Right cardiac atrium (tissue), 5 donors: Measurements from ENCODE around the gene PLCB1. TPM values are rescaled to one million over a fixed set of nuclear protein-coding genes. Genes with fewer than 3 reads are reported as not detected.
"Not testable (repeated sequence)": the region's sequence is repeated elsewhere in the genome, so short reads cannot be mapped to it uniquely, and the experiment has no call there.

Experiments used
- ATAC-seq, 2 donors: fragments of 200-7000 bp; cut with Tn5 transposase; one replicate each; pipeline versions ENCODE4 v1.8.0 to v1.9.1; 2020; ENCODE audit warnings: moderate library complexity in 2 of 2, mild to moderate bottlenecking in 1 of 2
- DNase-seq, 3 donors: peaks; one replicate each; pipeline ENCODE4 v3.0.0-alpha.2; 2020
- H3K27ac ChIP-seq: one replicate; pipeline ENCODE4 v1.5.1; 2013; ENCODE audit warnings: mild to moderate bottlenecking, low read length, control low read depth, moderate library complexity
- H3K27me3 ChIP-seq: one replicate; pipeline ENCODE4 v1.6.1; 2013; ENCODE audit not compliant: control insufficient read depth, insufficient read depth
- H3K4me1 ChIP-seq: one replicate; pipeline ENCODE4 v1.6.1; 2013; ENCODE audit warnings: low read length; ENCODE audit not compliant: control insufficient read depth, insufficient read depth
- H3K4me3 ChIP-seq: one replicate; pipeline ENCODE4 v1.5.1; 2013; ENCODE audit warnings: low read length, control low read depth
- H3K9me3 ChIP-seq: one replicate; pipeline ENCODE4 v1.6.1; 2013; ENCODE audit warnings: low read length; ENCODE audit not compliant: control insufficient read depth
- WGBS: extraction: QIAGEN DNeasy Blood & Tissue Kit; methylation state at CpG from one replicate; pipeline ENCODE4 v1.1.7; 2013; 5-methylcytosine and 5-hydroxymethylcytosine counted together
- intact Hi-C, 4 donors: fragments of 100-400 bp; cut with DNase I; formaldehyde crosslinking; loops; one replicate each; pipeline versions ENCODE4 v1.11.0 to v1.14.0; 2022 to 2023
- polyA plus RNA-seq: library from polyadenylated mRNA; stranded (reverse); fragments of 200-250 nt; gene quantifications from one replicate; pipeline ENCODE4 v1.2.3, GENCODE V29; 2013
- total RNA-seq, 4 donors: library from RNA; stranded (reverse); fragmentation: NEBNext Ultra II Directional; extraction: Animal tissue kit (Norgen Biotek cat#: 25700); gene quantifications; one replicate each; pipeline ENCODE4 v1.2.1, GENCODE V29; 2021
- donor health status: healthy with polysubstance abuse.
- donor health status: DM: no; HTN: yes; CAD: no.
- donor health status: DM: no; HTN: no; CAD: no.
- donor health status: DM: no; HTN: yes; CAD: no; lungs with severe emphysema.
- donor health status: DM: yes; HTN: yes; CAD: no.

Gene PLCB1
- total and polyA plus RNA-seq, 5 donors = 7.6 to 20.3 (median 11.6) TPM

DNA sequence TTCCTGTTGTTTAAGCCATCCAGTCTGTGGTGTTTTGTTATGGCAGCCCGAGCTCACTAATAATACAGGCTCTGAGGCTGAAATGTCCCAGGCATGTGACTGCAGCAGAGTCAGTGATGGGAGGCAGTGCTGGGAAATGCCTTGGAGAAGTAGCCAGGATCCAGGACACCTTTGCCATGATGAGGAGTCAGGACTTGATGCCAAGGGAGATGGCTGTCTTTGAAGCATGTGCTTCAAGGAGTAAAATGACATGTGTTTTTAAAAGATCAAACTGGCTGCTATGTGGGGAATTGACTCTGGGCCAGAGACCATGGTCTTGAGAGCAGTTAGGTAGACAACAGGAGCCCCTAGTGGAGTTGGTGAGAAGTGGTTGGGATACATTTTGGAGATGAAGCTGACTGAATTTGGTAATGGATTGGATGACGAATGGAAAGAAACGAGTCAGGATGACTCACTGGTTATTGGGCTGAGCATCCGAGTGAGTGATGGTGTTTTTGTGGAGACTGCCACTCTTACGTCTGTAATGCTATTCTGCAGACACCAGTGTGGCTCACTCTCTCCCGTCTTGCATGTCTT, 322.2 kb downstream of the PLCB1 start:
- intact Hi-C loops = no loop called here
- Histone ChIP-seq H3K27me3 (no peaks in the 10 kb centered on the region), H3K4me1 (peaks cover 6% of the 10 kb centered on the region), H3K4me3 (no peak overlapping the region), H3K27ac (no peak overlapping the region), H3K9me3 (no peaks in the 10 kb centered on the region)
- peak; percentile 22 to 79 for ATAC-seq
- DNase-seq = no peak
- 75% methylated on average over 6 of the region's 6 CpGs for WGBS

DNA sequence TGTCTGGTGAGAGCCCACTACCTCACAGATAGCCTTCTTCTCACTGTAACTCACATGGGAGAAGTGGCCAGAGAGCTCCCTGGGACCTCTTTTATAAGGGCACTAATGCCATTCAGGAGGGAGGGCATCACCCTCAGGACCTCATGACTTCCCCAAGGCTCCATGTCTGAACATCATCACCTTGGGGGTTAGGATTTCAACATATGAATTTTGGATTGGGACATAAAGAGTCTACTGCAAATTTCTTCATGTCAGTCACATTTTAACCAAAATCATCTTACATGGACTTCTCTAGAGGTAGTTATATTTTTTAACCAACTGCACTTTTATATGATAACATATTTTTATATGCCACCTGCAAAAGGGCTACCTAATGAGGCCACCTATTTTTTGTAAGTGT, 324.7 kb downstream of the PLCB1 start:
- no peak for ATAC-seq
- H3K9me3 ChIP-seq = no peaks in the 10 kb centered on the region
- no peaks in the 10 kb centered on the region for H3K27me3 ChIP-seq
- intact Hi-C loops = no loop called here
- no peak overlapping the region for H3K27ac ChIP-seq
- H3K4me3 ChIP-seq = no peak overlapping the region
- DNase-seq = no peak
- H3K4me1 ChIP-seq = peaks cover 6% of the 10 kb centered on the region

DNA sequence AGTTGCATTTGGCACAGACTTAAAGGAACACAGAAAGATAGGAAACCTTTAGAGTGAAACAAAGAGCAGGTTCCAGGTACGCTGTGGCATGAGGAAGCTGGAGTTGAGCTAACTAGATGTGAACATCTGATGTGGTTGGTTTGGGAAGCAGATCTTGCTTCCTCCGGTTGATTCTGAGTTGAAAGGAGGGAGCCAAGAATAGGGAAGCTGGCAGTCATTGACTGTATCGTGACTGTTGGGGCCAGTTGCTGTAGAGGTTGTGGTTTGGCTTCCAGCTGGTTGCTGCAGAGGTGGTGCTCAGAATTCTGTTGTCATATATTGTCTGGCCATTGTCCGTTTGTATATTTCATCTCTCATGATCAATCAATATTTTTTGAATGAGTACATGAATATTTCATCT, 325.9 kb downstream of the PLCB1 start:
- Histone ChIP-seq H3K9me3 (no peaks in the 10 kb centered on the region), H3K4me1 (peaks cover 6% of the 10 kb centered on the region), H3K27ac (no peak overlapping the region), H3K27me3 (no peaks in the 10 kb centered on the region), H3K4me3 (no peak overlapping the region)
- intact Hi-C loops = no loop called here
- 64% methylated on average over 4 of the region's 4 CpGs for WGBS
- ATAC-seq = no peak
- DNase-seq = no peak

DNA sequence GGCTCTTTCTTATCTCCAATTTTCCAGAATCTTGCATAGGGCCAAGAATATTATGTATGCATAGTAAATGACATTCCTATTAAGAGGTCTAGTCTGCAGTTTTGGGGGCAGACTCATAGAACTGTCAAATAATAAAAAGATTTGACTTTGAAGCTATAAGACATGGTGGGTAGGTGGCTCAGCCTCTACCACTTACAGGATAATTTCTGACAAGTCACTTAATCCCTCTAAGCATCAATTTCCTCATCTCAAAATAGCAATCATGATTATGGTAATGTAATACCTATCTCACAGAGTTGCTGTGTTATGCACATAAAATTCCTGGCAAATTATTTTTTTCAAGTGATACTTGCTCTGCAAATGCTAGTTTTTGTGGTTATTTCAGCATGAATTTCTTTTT, 329.1 kb downstream of the PLCB1 start:
- Histone ChIP-seq H3K4me1 (peaks cover 4% of the 10 kb centered on the region), H3K4me3 (no peak overlapping the region), H3K27me3 (no peaks in the 10 kb centered on the region), H3K9me3 (no peaks in the 10 kb centered on the region), H3K27ac (no peak overlapping the region)
- intact Hi-C loops = no loop called here
- ATAC-seq = no peak
- no peak for DNase-seq

DNA sequence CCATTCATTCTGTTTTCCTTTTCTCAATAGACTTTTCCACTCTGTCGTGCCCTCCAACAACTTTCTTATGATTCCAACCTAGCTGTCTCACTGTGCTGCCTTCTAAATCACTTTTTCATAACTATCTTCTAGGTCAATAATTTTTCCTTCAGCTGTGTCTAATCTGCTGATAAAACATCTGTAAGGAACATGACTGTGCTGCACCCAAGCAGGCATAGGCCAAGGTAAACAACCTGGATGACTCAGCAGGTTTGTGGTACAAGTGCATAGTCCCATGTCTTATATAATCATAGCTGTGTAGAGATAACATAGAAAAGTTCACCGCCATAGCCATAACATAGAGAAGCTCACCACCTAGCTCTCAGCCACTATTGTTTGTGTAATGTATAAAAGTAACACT, 332.3 kb downstream of the PLCB1 start:
- no peak overlapping the region for H3K4me3 ChIP-seq
- ATAC-seq (no peak), DNase-seq (no peak)
- H3K9me3 ChIP-seq = no peaks in the 10 kb centered on the region
- 95% methylated on average over 2 of the region's 2 CpGs for WGBS
- H3K4me1 ChIP-seq = no peaks in the 10 kb centered on the region
- intact Hi-C loops = no loop called here
- no peaks in the 10 kb centered on the region for H3K27me3 ChIP-seq
- no peak overlapping the region for H3K27ac ChIP-seq

DNA sequence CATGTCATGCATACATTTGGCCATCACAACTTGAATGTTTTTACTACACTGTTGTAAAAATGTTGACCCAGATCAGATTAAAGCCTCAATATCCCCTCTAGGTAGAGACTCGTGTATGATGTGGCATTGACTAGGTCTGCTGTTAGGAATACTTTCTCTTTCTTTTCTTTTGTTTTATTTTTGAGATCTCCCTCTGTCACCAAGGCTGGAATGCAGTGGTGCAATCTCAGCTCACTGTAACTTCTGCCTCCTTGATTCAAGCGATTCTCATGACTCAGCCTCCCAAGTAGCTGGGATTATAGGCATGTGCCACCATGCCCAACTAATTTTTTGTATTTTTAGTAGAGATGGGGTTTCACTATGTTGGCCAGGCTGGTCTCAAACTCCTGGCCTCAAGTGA, 334.7 kb downstream of the PLCB1 start:
- H3K27me3 ChIP-seq, DNase-seq, H3K27ac ChIP-seq, H3K4me1 ChIP-seq, ATAC-seq, intact Hi-C loops, H3K4me3 ChIP-seq, H3K9me3 ChIP-seq: not testable (repeated sequence)
- WGBS = 77% methylated on average over 2 of the region's 2 CpGs

DNA sequence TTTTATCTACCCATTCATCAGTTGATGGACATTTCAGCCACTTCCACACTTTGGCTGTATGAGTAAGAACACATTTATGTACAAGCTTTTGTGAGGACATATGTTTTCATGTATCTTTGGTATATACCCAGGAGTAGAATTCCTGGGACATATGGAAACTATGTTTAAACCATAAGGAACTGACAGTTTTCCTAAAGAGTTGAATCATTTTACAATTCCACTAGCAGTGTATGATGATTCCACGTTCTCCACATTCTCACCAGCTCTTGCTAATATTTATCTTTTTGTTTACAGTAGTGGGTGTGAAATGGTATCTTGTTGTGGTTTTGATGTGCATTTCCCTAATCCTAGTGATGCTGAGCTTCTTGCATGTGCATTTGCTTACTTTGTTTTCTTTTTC, 338.1 kb downstream of the PLCB1 start:
- peaks cover 2% of the 10 kb centered on the region for H3K4me1 ChIP-seq
- no peaks in the 10 kb centered on the region for H3K9me3 ChIP-seq
- no peak overlapping the region for H3K27ac ChIP-seq
- no peaks in the 10 kb centered on the region for H3K27me3 ChIP-seq
- no peak for DNase-seq
- intact Hi-C loops = no loop called here
- no peak overlapping the region for H3K4me3 ChIP-seq
- WGBS = 97% methylated on average over 1 of the region's 1 CpG
- ATAC-seq = no peak

DNA sequence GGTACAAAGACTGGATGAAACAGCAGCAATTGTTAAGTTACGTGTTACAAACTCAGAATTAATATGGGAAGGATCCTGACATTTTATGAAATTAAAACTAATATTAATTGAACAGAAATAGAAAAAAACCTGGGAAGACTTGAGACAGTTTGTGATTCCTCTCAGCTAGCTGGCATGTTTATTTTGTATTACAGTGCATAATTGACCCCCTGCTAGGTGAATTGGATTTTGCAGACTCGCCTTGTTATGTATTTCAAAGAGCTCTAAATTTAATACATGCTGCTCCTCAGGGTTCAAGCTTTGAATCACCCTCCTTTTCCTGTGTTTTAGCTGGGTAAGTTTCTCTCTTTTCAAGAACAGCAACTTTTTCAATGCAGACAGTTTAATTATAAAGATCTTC, 339.4 kb downstream of the PLCB1 start:
- no peak for ATAC-seq
- Histone ChIP-seq H3K9me3 (no peaks in the 10 kb centered on the region), H3K4me3 (no peak overlapping the region), H3K4me1 (peaks cover 3% of the 10 kb centered on the region), H3K27ac (no peak overlapping the region), H3K27me3 (no peaks in the 10 kb centered on the region)
- DNase-seq = no peak
- 96% methylated on average over 2 of the region's 2 CpGs for whole genome bisulfite sequencing
- intact Hi-C loops = no loop called here

DNA sequence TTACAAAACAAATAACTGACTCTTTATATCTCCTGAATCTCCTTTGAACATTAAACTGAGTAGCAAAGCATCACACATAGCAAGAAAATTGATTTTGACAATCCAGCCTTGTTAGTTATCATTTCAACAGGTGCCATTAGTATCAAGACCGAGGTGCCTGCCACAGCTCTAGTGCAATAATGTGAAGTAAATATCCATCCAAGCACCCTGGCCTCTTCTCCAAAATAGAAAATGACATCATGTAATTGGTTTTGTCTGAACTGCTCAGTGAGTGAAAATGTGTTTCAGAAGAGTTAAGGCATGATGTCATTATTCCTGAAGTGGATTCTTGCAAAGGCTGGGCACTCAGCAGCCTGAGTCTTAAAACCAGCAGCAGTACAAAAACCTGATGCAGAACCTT, 341.4 kb downstream of the PLCB1 start:
- Histone ChIP-seq H3K4me1 (peaks cover 3% of the 10 kb centered on the region), H3K27ac (no peak overlapping the region), H3K27me3 (no peaks in the 10 kb centered on the region), H3K4me3 (no peak overlapping the region), H3K9me3 (no peaks in the 10 kb centered on the region)
- DNase-seq (no peak), ATAC-seq (no peak)
- intact Hi-C loops = no loop called here
- WGBS = 36% methylated on average over 1 of the region's 1 CpG

DNA sequence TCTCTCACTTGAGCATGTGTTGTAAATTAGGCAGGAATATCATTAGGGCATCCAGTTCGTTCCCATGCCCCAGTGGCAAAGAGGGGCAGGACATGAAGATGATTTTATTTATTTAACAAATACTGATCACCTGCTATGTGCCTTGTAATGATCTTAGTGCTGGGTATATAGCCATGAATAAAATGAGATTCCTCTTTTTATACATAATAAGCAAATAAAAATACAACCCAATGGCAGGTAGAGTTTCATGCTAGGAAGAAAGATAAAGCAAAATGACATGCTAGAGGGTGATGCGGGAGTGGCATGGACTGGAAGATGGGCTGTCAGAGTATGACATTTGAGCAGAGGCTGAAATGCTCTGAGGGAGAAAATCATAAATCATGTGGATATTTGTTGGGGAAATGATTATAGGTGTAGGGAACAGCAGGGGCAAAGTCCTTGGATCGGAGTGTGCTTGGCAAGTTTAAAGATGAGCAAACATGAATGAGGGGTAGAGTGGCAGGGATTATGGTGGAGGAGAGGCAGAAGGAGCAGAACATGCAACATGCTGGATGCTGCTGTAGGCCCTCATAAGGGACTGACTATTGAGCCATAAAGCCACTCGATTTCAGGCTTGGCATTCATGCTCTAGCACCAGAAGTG, 342.1 kb downstream of the PLCB1 start:
- ATAC-seq (no peak), DNase-seq (no peak)
- H3K4me1 ChIP-seq = peaks cover 3% of the 10 kb centered on the region
- 94% methylated on average over 4 of the region's 4 CpGs for WGBS
- H3K4me3 ChIP-seq = no peak overlapping the region
- no peaks in the 10 kb centered on the region for H3K27me3 ChIP-seq
- no peaks in the 10 kb centered on the region for H3K9me3 ChIP-seq
- H3K27ac ChIP-seq = no peak overlapping the region
- intact Hi-C loops = no loop called here

DNA sequence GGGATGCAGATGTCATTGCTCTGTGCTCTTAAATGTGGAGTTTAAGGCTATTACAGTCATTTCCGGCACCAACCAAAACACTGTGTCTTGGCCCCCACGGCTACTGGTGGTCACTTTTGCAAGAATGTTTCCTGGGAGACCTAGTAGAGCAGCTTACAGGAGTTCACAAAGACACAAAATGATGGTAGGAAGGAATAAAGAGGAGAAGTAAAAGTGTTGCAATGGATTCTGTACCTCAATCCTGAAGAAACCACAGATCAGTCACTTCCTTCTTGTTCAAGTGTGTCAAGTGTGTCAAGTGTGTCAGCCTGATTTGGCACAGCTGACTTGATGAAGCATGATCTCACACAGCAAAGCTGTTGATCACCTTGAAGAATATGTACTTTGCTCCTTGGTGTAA, 344.0 kb downstream of the PLCB1 start:
- no peak for DNase-seq
- Histone ChIP-seq H3K4me1 (peaks cover 4% of the 10 kb centered on the region), H3K4me3 (no peak overlapping the region), H3K9me3 (no peaks in the 10 kb centered on the region), H3K27ac (no peak overlapping the region), H3K27me3 (no peaks in the 10 kb centered on the region)
- ATAC-seq = no peak
- intact Hi-C loops = no loop called here
- 89% methylated on average over 2 of the region's 2 CpGs for WGBS

DNA sequence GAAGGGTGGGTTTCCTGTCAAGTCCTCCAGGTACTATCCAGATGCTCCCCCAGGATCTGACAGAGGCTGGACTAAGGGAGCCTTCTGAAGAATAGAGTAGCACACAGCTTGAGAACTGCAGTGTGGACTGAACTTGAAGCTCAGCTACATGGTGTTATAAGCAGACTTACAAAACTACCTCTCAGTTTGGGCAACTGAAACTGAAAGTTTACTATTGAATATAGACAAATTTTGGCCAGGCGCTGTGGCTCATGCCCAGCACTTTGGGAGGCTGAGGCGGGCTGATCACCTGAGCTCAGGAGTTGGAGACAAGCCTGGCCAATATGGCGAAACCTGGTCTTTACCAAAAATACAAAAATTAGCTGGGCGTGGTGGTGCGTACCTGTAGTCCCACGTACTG, 348.5 kb downstream of the PLCB1 start:
- Histone ChIP-seq H3K27me3 (no peaks in the 10 kb centered on the region), H3K4me1 (peaks cover 3% of the 10 kb centered on the region), H3K4me3 (no peak overlapping the region), H3K9me3 (no peaks in the 10 kb centered on the region), H3K27ac (no peak overlapping the region)
- no peak for ATAC-seq
- WGBS = 98% methylated on average over 6 of the region's 6 CpGs
- intact Hi-C loops = no loop called here
- no peak for DNase-seq
